H1 (cell line): ENCODE results near the gene COL25A1. TPM values are rescaled to one million over a fixed set of nuclear protein-coding genes. Genes with fewer than 3 reads are reported as not detected.

ENCODE experiments used
- CTCF ChIA-PET: fragments of 300-600 bp; sonication (Branson Sonifier 250); formaldehyde crosslinking; loops from one replicate; lab custom pipeline; 2021; ENCODE audit not compliant: partially characterized antibody; lab: Charles Lee
- POLR2A ChIA-PET: fragments of 300-600 bp; sonication (Branson Sonifier 250); formaldehyde crosslinking; loops from one replicate; lab custom pipeline; 2021; ENCODE audit warnings: inconsistent platforms; ENCODE audit not compliant: partially characterized antibody; lab: Charles Lee
- DNase-seq, 2 experiments: peaks; one replicate each; pipeline versions ENCODE4 v3.0.0 to v3.0.0-alpha.2; 2010 to 2022; ENCODE audit warnings: low spot score in 2 of 2, low read depth in 1 of 2, mixed read lengths in 1 of 2
- FAIRE-seq: peaks from 2 replicates; lab custom pipeline; 2011; peaks lifted over from hg19 to GRCh38; lab: Jason Lieb, UNC
- H2AFZ ChIP-seq: 2 replicates; pipeline ENCODE4 v1.8.1; 2012; ENCODE audit warnings: low read length, inconsistent platforms
- H2AK5ac ChIP-seq: 2 replicates; pipeline ENCODE4 v1.6.1; 2013; ENCODE audit warnings: low read depth, low read length
- H2BK120ac ChIP-seq: replicated peaks from 2 replicates; pipeline ENCODE3; 2013; ENCODE audit warnings: low read depth, low read length, inconsistent platforms
- H2BK12ac ChIP-seq: 2 replicates; pipeline ENCODE4 v1.6.1; 2013; ENCODE audit warnings: low read depth, low read length
- H2BK15ac ChIP-seq: 2 replicates; pipeline ENCODE4 v1.6.1; 2013; ENCODE audit warnings: low read length
- H2BK20ac ChIP-seq: 2 replicates; pipeline ENCODE4 v1.6.1; 2013; ENCODE audit warnings: low read length
- H2BK5ac ChIP-seq: 2 replicates; pipeline ENCODE4 v1.6.1; 2013; ENCODE audit warnings: low read depth, low read length
- H3K14ac ChIP-seq: 2 replicates; pipeline ENCODE4 v1.6.1; 2013; ENCODE audit warnings: inconsistent platforms; ENCODE audit not compliant: insufficient read length
- H3K18ac ChIP-seq: 2 replicates; pipeline ENCODE4 v1.6.1; 2013; ENCODE audit warnings: low read length; ENCODE audit errors: extremely low read depth
- H3K23ac ChIP-seq: 2 replicates; pipeline ENCODE4 v1.6.1; 2013; ENCODE audit warnings: inconsistent platforms; ENCODE audit not compliant: insufficient read length
- H3K23me2 ChIP-seq: 2 replicates; pipeline ENCODE4 v1.6.1; 2013; ENCODE audit warnings: low read depth, low read length
- H3K27ac ChIP-seq: 2 replicates; pipeline ENCODE4 v1.6.1; 2011; ENCODE audit warnings: low read depth, low read length, inconsistent platforms
- H3K27me3 ChIP-seq, 4 experiments: replicated peaks in 1 of 4; 1 replicate in 1 of 4; 2 replicates in 3 of 4; pipeline versions ENCODE4 v1.6.1 to v1.8.1; 2011 to 2013; ENCODE audit warnings: low read length in 3 of 4, mild to moderate bottlenecking in 3 of 4, inconsistent platforms in 2 of 4, mixed read lengths in 2 of 4, moderate library complexity in 1 of 4; ENCODE audit not compliant: control insufficient read depth in 3 of 4, insufficient read depth in 3 of 4; ENCODE audit errors: extremely low read depth in 1 of 4
- H3K36me3 ChIP-seq, 4 experiments: 2 replicates each; pipeline versions ENCODE4 v1.6.1 to v1.8.1; 2011 to 2013; ENCODE audit warnings: mild to moderate bottlenecking in 4 of 4, low read length in 3 of 4, moderate library complexity in 2 of 4, control low read depth in 1 of 4, inconsistent platforms in 1 of 4; ENCODE audit not compliant: insufficient read depth in 4 of 4, control insufficient read depth in 2 of 4
- H3K4ac ChIP-seq: replicated peaks from 2 replicates; pipeline ENCODE3; 2013; ENCODE audit warnings: low read length, low read depth, mixed read lengths, inconsistent platforms; ENCODE audit not compliant: insufficient read length
- H3K4me1 ChIP-seq, 4 experiments: replicated peaks in 1 of 4; 1 replicate in 1 of 4; 2 replicates in 3 of 4; pipeline versions ENCODE4 v1.6.1 to v1.8.1; 2011 to 2013; ENCODE audit warnings: low read length in 3 of 4, inconsistent platforms in 2 of 4, mixed read lengths in 1 of 4; ENCODE audit not compliant: insufficient read depth in 4 of 4, control insufficient read depth in 3 of 4
- H3K4me2 ChIP-seq, 2 experiments: 2 replicates each; pipeline versions ENCODE4 v1.6.1 to v1.8.1; 2011 to 2013; ENCODE audit warnings: low read depth in 2 of 2, low read length in 2 of 2, control low read depth in 1 of 2, inconsistent platforms in 1 of 2, mild to moderate bottlenecking in 1 of 2; ENCODE audit not compliant: insufficient read depth in 1 of 2
- H3K4me3 ChIP-seq, 4 experiments: fragments of 200-600, 300-600 bp in 1 of 4; sonication (generic), shearing (Covaris generic), sonication (Bioruptor Twin) in 1 of 4; 2 replicates each; pipeline versions ENCODE4 v1.5.1 to v1.8.1; 2011 to 2016; ENCODE audit warnings: low read length in 4 of 4, low read depth in 3 of 4, control low read depth in 2 of 4, inconsistent platforms in 2 of 4, mild to moderate bottlenecking in 2 of 4, mixed read lengths in 1 of 4, moderate library complexity in 1 of 4; ENCODE audit not compliant: insufficient read depth in 2 of 4; ENCODE audit errors: extremely low read depth in 1 of 4
- H3K56ac ChIP-seq: replicated peaks from 2 replicates; pipeline ENCODE3; 2013; ENCODE audit warnings: low read depth, mild to moderate bottlenecking, mixed read lengths, low read length, inconsistent platforms; ENCODE audit not compliant: insufficient read length
- H3K79me1 ChIP-seq: 2 replicates; pipeline ENCODE4 v1.6.1; 2013; ENCODE audit warnings: low read depth, low read length, control low read depth
- H3K79me2 ChIP-seq, 2 experiments: 2 replicates each; pipeline versions ENCODE4 v1.6.1 to v1.8.1; 2012 to 2013; ENCODE audit warnings: low read length in 2 of 2, mild to moderate bottlenecking in 2 of 2, inconsistent platforms in 1 of 2; ENCODE audit not compliant: insufficient read depth in 2 of 2, control insufficient read depth in 1 of 2
- H3K9ac ChIP-seq, 4 experiments: replicated peaks in 1 of 4; 1 replicate in 1 of 4; 2 replicates in 3 of 4; pipeline versions ENCODE4 v1.6.1 to v1.8.1; 2011 to 2013; ENCODE audit warnings: low read depth in 3 of 4, low read length in 3 of 4, control low read depth in 2 of 4, mild to moderate bottlenecking in 2 of 4, moderate library complexity in 2 of 4, inconsistent platforms in 1 of 4; ENCODE audit errors: extremely low read depth in 1 of 4
- H3K9me3 ChIP-seq, 2 experiments: 2 replicates each; pipeline versions ENCODE4 v1.6.1 to v1.8.1; 2012 to 2013; ENCODE audit warnings: mild to moderate bottlenecking in 2 of 2, moderate library complexity in 2 of 2, control low read depth in 1 of 2, inconsistent platforms in 1 of 2, low read depth in 1 of 2, low read length in 1 of 2, mixed read lengths in 1 of 2; ENCODE audit not compliant: insufficient read depth in 2 of 2
- H4K20me1 ChIP-seq, 2 experiments: replicated peaks in 1 of 2; 2 replicates each; pipeline versions ENCODE3 to v1.8.1; 2011 to 2013; ENCODE audit warnings: inconsistent platforms in 2 of 2, low read length in 2 of 2, mild to moderate bottlenecking in 1 of 2; ENCODE audit not compliant: insufficient read depth in 2 of 2, control insufficient read depth in 1 of 2
- H4K5ac ChIP-seq: 2 replicates; pipeline ENCODE4 v1.6.1; 2013; ENCODE audit warnings: low read length, low read depth, mixed read lengths, inconsistent platforms; ENCODE audit not compliant: insufficient read length
- H4K8ac ChIP-seq: 2 replicates; pipeline ENCODE4 v1.8.0; 2013; ENCODE audit warnings: mild to moderate bottlenecking, moderate library complexity, low read length, inconsistent platforms; ENCODE audit not compliant: insufficient read depth; ENCODE audit errors: extremely low read depth
- H4K91ac ChIP-seq: replicated peaks from 2 replicates; pipeline ENCODE3; 2013; ENCODE audit warnings: low read length, mixed read lengths, inconsistent platforms; ENCODE audit not compliant: insufficient read length
- TAF7 ChIP-seq: optimal IDR thresholded peaks from 2 replicates; pipeline ENCODE3; 2011; ENCODE audit warnings: low read depth, mild to moderate bottlenecking, inconsistent platforms, low read length, moderate library complexity, borderline replicate concordance
- WGBS, 2 experiments: shearing (Covaris generic) in 1 of 2; methylation state at CpG; one replicate each; pipeline versions ENCODE4 v1.1.6 to v1.1.7; 2013 to 2015; ENCODE audit warnings: low lambda C conversion rate in 2 of 2, mixed read lengths in 2 of 2, inconsistent platforms in 1 of 2, low coverage in 1 of 2, missing lambda C conversion rate in 1 of 2; ENCODE audit not compliant: insufficient replicate concordance in 2 of 2, insufficient coverage in 1 of 2, insufficient read length in 1 of 2; ENCODE audit errors: extremely low coverage in 1 of 2, missing lambda C conversion rate in 1 of 2; 5-methylcytosine and 5-hydroxymethylcytosine counted together
- polyA plus RNA-seq, 7 experiments: library from polyadenylated mRNA; depleted of rRNA in 3 of 7; stranded (reverse) in 5 of 7; unstranded in 2 of 7; fragments of >200 nt in 5 of 7; fragments of 200-250 nt in 2 of 7; gene quantifications; 1 replicate in 5 of 7; 2 replicates in 1 of 7; 4 replicates in 1 of 7; pipeline versions ENCODE4 v1.2.1 to v1.2.3, GENCODE V29; 2011 to 2013; ENCODE audit warnings: missing spikeins in 2 of 7, mixed read lengths in 2 of 7
- total RNA-seq: library from RNA; stranded (reverse); fragmentation: NEBNext Ultra II Directional; extraction: Animal tissue kit (Norgen Biotek cat#: 25700); gene quantifications from 2 replicates; pipeline ENCODE4 v1.2.1, GENCODE V29; 2021
- TF ChIP-seq, protein P1 (sequence below): IDR thresholded peaks from 2 replicates; pipeline ENCODE4 v1.6.1; 2011; ENCODE audit warnings: low read length, improper control_type of control experiment
- TF ChIP-seq, protein P2 (sequence below): IDR thresholded peaks from 2 replicates; pipeline ENCODE4 v1.6.1; 2012; ENCODE audit warnings: inconsistent platforms
- TF ChIP-seq, protein P3 (sequence below): IDR thresholded peaks from 2 replicates; pipeline ENCODE4 v1.6.1; 2012; ENCODE audit warnings: inconsistent platforms

The COL25A1 gene
- total and polyA plus RNA-seq, 2 of the 8 experiments (the other 6 are each of a cell fraction or from before 2014, with no cell fraction given): 1.1 to 8.3 TPM

DNA sequence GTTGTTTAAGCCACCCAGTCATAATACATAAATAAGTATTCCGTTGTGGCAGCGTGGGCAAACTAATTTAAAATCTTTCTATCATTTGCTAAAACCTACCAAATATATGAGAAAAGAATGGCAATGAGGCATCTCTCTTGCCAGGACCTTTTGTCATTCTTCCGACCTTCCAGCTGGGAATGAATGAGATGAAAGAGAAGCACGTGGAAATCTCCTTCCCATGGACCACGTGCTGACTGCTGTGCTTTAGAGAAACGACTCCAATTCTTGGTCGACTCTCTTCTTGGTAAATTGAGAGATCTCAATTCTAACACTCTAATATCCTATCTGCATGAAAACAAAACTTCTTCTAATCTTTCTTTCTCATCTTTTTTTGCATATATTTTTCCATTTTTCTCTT lies 116.5 kb downstream of the COL25A1 start:
- Histone ChIP-seq H3K36me3 (no peaks in the 10 kb centered on the region; a peak in 1 of 8 replicates), H3K9ac (no peak overlapping the region), H2BK15ac (no peak overlapping the region), H3K4me1 (peaks cover 0 to 7% (median 4%) of the 10 kb centered on the region in 4 experiments; a peak in 2 of 7 replicates), H3K4me2 (0 out of 4 replicates have a peak overlapping the region, but pooled peaks of 1 of the 2 experiments have one; percentile 3), H3K18ac (no peak overlapping the region), H2BK120ac (no peak overlapping the region), H3K4ac (no peak overlapping the region), H2AK5ac (no peak overlapping the region), H2BK20ac (no peak overlapping the region), H3K23ac (no peak overlapping the region), H3K23me2 (no peaks in the 10 kb centered on the region), H4K5ac (no peak overlapping the region), H4K20me1 (no peaks in the 10 kb centered on the region), H4K8ac (no peak overlapping the region), H2AFZ (no peak overlapping the region), H3K79me2 (no peaks in the 10 kb centered on the region), H3K27ac (no peak overlapping the region), H2BK5ac (no peak overlapping the region), H3K27me3 (no peaks in the 10 kb centered on the region), H3K9me3 (peaks cover 0 to 3% of the 10 kb centered on the region in 2 experiments; a peak in 2 of 4 replicates), H2BK12ac (no peak overlapping the region), H4K91ac (no peak overlapping the region), H3K4me3 (peak overlapping the region in 1 of 4 experiments; percentile 29; a peak in 1 of 8 replicates), H3K56ac (no peak overlapping the region), H3K79me1 (no peaks in the 10 kb centered on the region), H3K14ac (no peak overlapping the region)
- ChIA-PET POLR2A (no interaction called here), CTCF (interaction anchor here (0.7 kb wide), 1 partner anchor 62 kb away, joined by 4 read pairs; no protein-coding TSS in a partner anchor)
- DNase-seq: no peak
- peak; percentile 57 for FAIRE-seq
- WGBS, 2 experiments: 49% methylated on average over 7 of the region's 7 CpGs; no CpG with 5 or more reads in 1 of the 2 experiments
- TF ChIP-seq TAF7: no peak
- TF ChIP-seq, protein P1, sequence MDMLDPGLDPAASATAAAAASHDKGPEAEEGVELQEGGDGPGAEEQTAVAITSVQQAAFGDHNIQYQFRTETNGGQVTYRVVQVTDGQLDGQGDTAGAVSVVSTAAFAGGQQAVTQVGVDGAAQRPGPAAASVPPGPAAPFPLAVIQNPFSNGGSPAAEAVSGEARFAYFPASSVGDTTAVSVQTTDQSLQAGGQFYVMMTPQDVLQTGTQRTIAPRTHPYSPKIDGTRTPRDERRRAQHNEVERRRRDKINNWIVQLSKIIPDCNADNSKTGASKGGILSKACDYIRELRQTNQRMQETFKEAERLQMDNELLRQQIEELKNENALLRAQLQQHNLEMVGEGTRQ: peak; percentile 61
- TF ChIP-seq, protein P2, sequence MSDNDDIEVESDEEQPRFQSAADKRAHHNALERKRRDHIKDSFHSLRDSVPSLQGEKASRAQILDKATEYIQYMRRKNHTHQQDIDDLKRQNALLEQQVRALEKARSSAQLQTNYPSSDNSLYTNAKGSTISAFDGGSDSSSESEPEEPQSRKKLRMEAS: peak; percentile 95
- TF ChIP-seq, protein P3, sequence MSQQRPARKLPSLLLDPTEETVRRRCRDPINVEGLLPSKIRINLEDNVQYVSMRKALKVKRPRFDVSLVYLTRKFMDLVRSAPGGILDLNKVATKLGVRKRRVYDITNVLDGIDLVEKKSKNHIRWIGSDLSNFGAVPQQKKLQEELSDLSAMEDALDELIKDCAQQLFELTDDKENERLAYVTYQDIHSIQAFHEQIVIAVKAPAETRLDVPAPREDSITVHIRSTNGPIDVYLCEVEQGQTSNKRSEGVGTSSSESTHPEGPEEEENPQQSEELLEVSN: peak; percentile 82
